T-helper 17 cell (primary cell): ENCODE measurements around the gene RP2. TPM values are rescaled to one million over a fixed set of nuclear protein-coding genes. Genes with fewer than 3 reads are reported as not detected.
A peak's percentile ranks its signal among the peaks of the same experiment; 100 is the strongest.

Source experiments
- ATAC-seq: fragments of 150-1000 bp; cut with Tn5 transposase; 2 replicates; pipeline ENCODE4 v1.10.0; 2021; ENCODE audit warnings: mild to moderate bottlenecking, moderate library complexity
- DNase-seq, 3 donors: peaks; one replicate each; pipeline versions ENCODE4 v3.0.0 to v3.0.0-alpha.2; 2020 to 2021
- H3K9me3 ChIP-seq: one replicate; pipeline ENCODE4 v1.7.0; 2013; ENCODE audit warnings: low read length, mild to moderate bottlenecking; ENCODE audit not compliant: control insufficient read depth, poor library complexity, severe bottlenecking
- H3K27ac Mint-ChIP-seq: one replicate; pipeline ENCODE4 v1.8.0; 2022; ENCODE audit warnings: mild to moderate bottlenecking, moderate library complexity, mixed read lengths
- H3K27me3 Mint-ChIP-seq: one replicate; pipeline ENCODE4 v1.8.0; 2022; ENCODE audit warnings: mixed read lengths
- H3K36me3 Mint-ChIP-seq: one replicate; pipeline ENCODE4 v1.8.0; 2022; ENCODE audit warnings: low read depth, mixed read lengths
- H3K4me1 Mint-ChIP-seq: one replicate; pipeline ENCODE4 v1.8.0; 2022; ENCODE audit warnings: mild to moderate bottlenecking, mixed read lengths
- H3K4me3 Mint-ChIP-seq: one replicate; pipeline ENCODE4 v1.8.0; 2022; ENCODE audit warnings: mild to moderate bottlenecking, moderate library complexity, mixed read lengths
- total RNA-seq, 4 donors: library from RNA in 2 of 4; stranded (reverse) in 2 of 4; gene quantifications; one replicate each; pipeline ENCODE4 v1.2.3 and lab custom pipeline; 2022 to 2026

The RP2 gene
- total RNA-seq, 2 donors from 2014 or later = 5.9 to 7.2 TPM

GRCh38 chrX:46820391-46821100, 16.3 kb upstream of the RP2 start:
- ATAC-seq (no peak), DNase-seq (no peak)
- H3K4me1 Mint-ChIP-seq = no peaks in the 10 kb centered on the region
- no peaks in the 10 kb centered on the region for H3K27me3 Mint-ChIP-seq
- H3K9me3 ChIP-seq = no peaks in the 10 kb centered on the region
- H3K36me3 Mint-ChIP-seq = no peaks in the 10 kb centered on the region
- no peak overlapping the region for H3K4me3 Mint-ChIP-seq
- H3K27ac Mint-ChIP-seq = no peak overlapping the region

GRCh38 chrX:46823481-46823880, 13.4 kb upstream of the RP2 start:
- Mint-ChIP-seq H3K27me3 (no peaks in the 10 kb centered on the region), H3K4me1 (no peaks in the 10 kb centered on the region), H3K4me3 (no peak overlapping the region), H3K27ac (no peak overlapping the region), H3K36me3 (no peaks in the 10 kb centered on the region)
- DNase-seq = no peak
- ATAC-seq = no peak
- no peaks in the 10 kb centered on the region for H3K9me3 ChIP-seq

GRCh38 chrX:46831765-46832327, 5.0 kb upstream of the RP2 start:
- H3K4me3 Mint-ChIP-seq = peak overlapping the region; percentile 12
- no peak overlapping the region for H3K27ac Mint-ChIP-seq
- no peaks in the 10 kb centered on the region for H3K9me3 ChIP-seq
- H3K4me1 Mint-ChIP-seq = peaks cover 4% of the 10 kb centered on the region
- DNase-seq (no peak), ATAC-seq (no peak)
- no peaks in the 10 kb centered on the region for H3K27me3 Mint-ChIP-seq
- H3K36me3 Mint-ChIP-seq = peaks cover 2% of the 10 kb centered on the region

- H3K27me3 Mint-ChIP-seq = no peaks in the 10 kb centered on the region
- ATAC-seq (no peak), DNase-seq (no peak)
- peak overlapping the region; percentile 97 for H3K27ac Mint-ChIP-seq
- H3K4me1 Mint-ChIP-seq = peaks cover 6% of the 10 kb centered on the region
- H3K9me3 ChIP-seq = no peaks in the 10 kb centered on the region
- H3K36me3 Mint-ChIP-seq = peaks cover 4% of the 10 kb centered on the region
- peak overlapping the region; percentile 98 for H3K4me3 Mint-ChIP-seq
Observed at GRCh38 chrX:46837558-46838485, 979 bp downstream of the RP2 start.

- Mint-ChIP-seq H3K27me3 (no peaks in the 10 kb centered on the region), H3K27ac (peak overlapping the region; percentile 97), H3K4me3 (peak overlapping the region; percentile 98), H3K4me1 (peaks cover 4% of the 10 kb centered on the region), H3K36me3 (peaks cover 4% of the 10 kb centered on the region)
- no peaks in the 10 kb centered on the region for H3K9me3 ChIP-seq
- no peak for DNase-seq
- ATAC-seq = no peak
Observed at GRCh38 chrX:46838486-46838870, 1.6 kb downstream of the RP2 start.

- H3K4me1 Mint-ChIP-seq = peaks cover 4% of the 10 kb centered on the region
- H3K27me3 Mint-ChIP-seq = no peaks in the 10 kb centered on the region
- no peaks in the 10 kb centered on the region for H3K9me3 ChIP-seq
- H3K4me3 Mint-ChIP-seq = no peak overlapping the region
- H3K27ac Mint-ChIP-seq = no peak overlapping the region
- peaks cover 4% of the 10 kb centered on the region for H3K36me3 Mint-ChIP-seq
- DNase-seq (no peak), ATAC-seq (no peak)
Observed at GRCh38 chrX:46838974-46839480, 2.2 kb downstream of the RP2 start.

GRCh38 chrX:46840946-46841345, 4.1 kb downstream of the RP2 start:
- H3K4me3 Mint-ChIP-seq = no peak overlapping the region
- H3K36me3 Mint-ChIP-seq = peaks cover 4% of the 10 kb centered on the region

GRCh38 chrX:46841346-46841745, 4.5 kb downstream of the RP2 start:
- Mint-ChIP-seq H3K4me1 (peaks cover 2% of the 10 kb centered on the region), H3K27me3 (no peaks in the 10 kb centered on the region), H3K4me3 (no peak overlapping the region), H3K27ac (no peak overlapping the region), H3K36me3 (peaks cover 4% of the 10 kb centered on the region)
- DNase-seq (no peak), ATAC-seq (no peak)
- H3K9me3 ChIP-seq = no peaks in the 10 kb centered on the region

More at GRCh38 chrX:46840946-46841345, 4.1 kb downstream of the RP2 start:
- H3K9me3 ChIP-seq = no peaks in the 10 kb centered on the region
- Mint-ChIP-seq H3K27me3 (no peaks in the 10 kb centered on the region), H3K4me1 (peaks cover 4% of the 10 kb centered on the region), H3K27ac (no peak overlapping the region)
- DNase-seq (no peak), ATAC-seq (no peak)

GRCh38 chrX:46844913-46845312, 8.1 kb downstream of the RP2 start:
- ATAC-seq (no peak), DNase-seq (no peak)
- peaks cover 2% of the 10 kb centered on the region for H3K4me1 Mint-ChIP-seq
- H3K27ac Mint-ChIP-seq = no peak overlapping the region
- no peaks in the 10 kb centered on the region for H3K36me3 Mint-ChIP-seq
- H3K4me3 Mint-ChIP-seq = no peak overlapping the region
- H3K9me3 ChIP-seq = no peaks in the 10 kb centered on the region
- no peaks in the 10 kb centered on the region for H3K27me3 Mint-ChIP-seq

- no peaks in the 10 kb centered on the region for H3K27me3 Mint-ChIP-seq
- ATAC-seq = no peak
- H3K27ac Mint-ChIP-seq = no peak overlapping the region
- peaks cover 2% of the 10 kb centered on the region for H3K4me1 Mint-ChIP-seq
- no peaks in the 10 kb centered on the region for H3K9me3 ChIP-seq
- H3K36me3 Mint-ChIP-seq = no peaks in the 10 kb centered on the region
- no peak overlapping the region for H3K4me3 Mint-ChIP-seq
- no peak for DNase-seq
Observed at GRCh38 chrX:46849933-46850332, 13.1 kb downstream of the RP2 start.

GRCh38 chrX:46850771-46851170, 13.9 kb downstream of the RP2 start:
- Mint-ChIP-seq H3K4me1 (peaks cover 2% of the 10 kb centered on the region), H3K36me3 (peaks cover 2% of the 10 kb centered on the region), H3K27me3 (no peaks in the 10 kb centered on the region), H3K27ac (no peak overlapping the region), H3K4me3 (no peak overlapping the region)
- no peak for ATAC-seq
- DNase-seq = no peak
- no peaks in the 10 kb centered on the region for H3K9me3 ChIP-seq

GRCh38 chrX:46856483-46856882, 19.6 kb downstream of the RP2 start:
- ATAC-seq = no peak
- H3K27me3 Mint-ChIP-seq = no peaks in the 10 kb centered on the region

GRCh38 chrX:46860557-46860956, 23.7 kb downstream of the RP2 start:
- H3K27me3 Mint-ChIP-seq = no peaks in the 10 kb centered on the region
- H3K9me3 ChIP-seq = no peaks in the 10 kb centered on the region
- DNase-seq (no peak), ATAC-seq (no peak)
- H3K36me3 Mint-ChIP-seq = no peaks in the 10 kb centered on the region
- H3K27ac Mint-ChIP-seq = no peak overlapping the region
- no peak overlapping the region for H3K4me3 Mint-ChIP-seq
- H3K4me1 Mint-ChIP-seq = peaks cover 4% of the 10 kb centered on the region

More at GRCh38 chrX:46856483-46856882, 19.6 kb downstream of the RP2 start:
- H3K4me1 Mint-ChIP-seq = no peaks in the 10 kb centered on the region
- no peak for DNase-seq
- peaks cover 2% of the 10 kb centered on the region for H3K36me3 Mint-ChIP-seq
- no peak overlapping the region for H3K27ac Mint-ChIP-seq
- no peak overlapping the region for H3K4me3 Mint-ChIP-seq
- H3K9me3 ChIP-seq = no peaks in the 10 kb centered on the region
